IMR-90 (cell line): ENCODE data around the gene AVPR1A.

Source experiments
- CEBPB ChIP-seq: IDR thresholded peaks from 2 replicates; pipeline ENCODE4 v1.6.1; 2012; ENCODE audit warnings: low read depth, low read length, improper control_type of control experiment
- MXI1 ChIP-seq: IDR thresholded peaks from 2 replicates; pipeline ENCODE4 v1.6.1; 2012; ENCODE audit warnings: low read depth, mild to moderate bottlenecking, low read length, moderate library complexity, borderline replicate concordance
- POLR2A ChIP-seq: IDR thresholded peaks from 2 replicates; pipeline ENCODE4 v1.6.1; 2012; ENCODE audit warnings: mild to moderate bottlenecking, low read depth, low read length
- RAD21 ChIP-seq: IDR thresholded peaks from 2 replicates; pipeline ENCODE4 v1.6.1; 2012; ENCODE audit warnings: low read length, improper control_type of control experiment
- TF ChIP-seq, protein P1 (sequence below): conservative IDR thresholded peaks from 2 replicates; pipeline ENCODE4 v1.5.1; 2012; ENCODE audit warnings: mild to moderate bottlenecking, low read depth, low read length, improper control_type of control experiment

DNA sequence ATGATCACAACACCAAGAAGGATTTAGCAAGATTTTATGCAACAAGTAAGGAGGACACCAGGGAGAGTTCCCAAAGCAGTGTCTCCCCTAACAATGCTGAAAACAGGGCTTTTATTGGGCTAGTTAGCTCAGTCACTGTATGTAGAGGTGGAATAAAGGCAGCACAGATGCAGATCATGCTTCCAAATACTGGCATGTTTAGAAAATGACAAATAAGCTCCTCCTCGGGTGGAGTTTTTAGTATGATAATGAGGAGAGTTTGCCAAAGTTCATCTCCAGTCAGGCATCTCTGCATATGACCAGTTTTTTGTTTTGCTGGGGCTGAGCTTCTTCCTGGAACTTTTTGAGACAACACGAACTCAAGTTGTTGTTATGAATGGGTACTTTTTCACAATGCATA lies 4.4 kb upstream of the AVPR1A start:
- TF ChIP-seq, protein P1, sequence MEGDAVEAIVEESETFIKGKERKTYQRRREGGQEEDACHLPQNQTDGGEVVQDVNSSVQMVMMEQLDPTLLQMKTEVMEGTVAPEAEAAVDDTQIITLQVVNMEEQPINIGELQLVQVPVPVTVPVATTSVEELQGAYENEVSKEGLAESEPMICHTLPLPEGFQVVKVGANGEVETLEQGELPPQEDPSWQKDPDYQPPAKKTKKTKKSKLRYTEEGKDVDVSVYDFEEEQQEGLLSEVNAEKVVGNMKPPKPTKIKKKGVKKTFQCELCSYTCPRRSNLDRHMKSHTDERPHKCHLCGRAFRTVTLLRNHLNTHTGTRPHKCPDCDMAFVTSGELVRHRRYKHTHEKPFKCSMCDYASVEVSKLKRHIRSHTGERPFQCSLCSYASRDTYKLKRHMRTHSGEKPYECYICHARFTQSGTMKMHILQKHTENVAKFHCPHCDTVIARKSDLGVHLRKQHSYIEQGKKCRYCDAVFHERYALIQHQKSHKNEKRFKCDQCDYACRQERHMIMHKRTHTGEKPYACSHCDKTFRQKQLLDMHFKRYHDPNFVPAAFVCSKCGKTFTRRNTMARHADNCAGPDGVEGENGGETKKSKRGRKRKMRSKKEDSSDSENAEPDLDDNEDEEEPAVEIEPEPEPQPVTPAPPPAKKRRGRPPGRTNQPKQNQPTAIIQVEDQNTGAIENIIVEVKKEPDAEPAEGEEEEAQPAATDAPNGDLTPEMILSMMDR: no peak
- TF ChIP-seq POLR2A (no peak), RAD21 (no peak), MXI1 (no peak), CEBPB (no peak)
